Hematopoietic multipotent progenitor cell treated with erythropoietin and hydrocortisone succinate and interleukin-3 and kit ligand, for 15 days (in vitro differentiated cells): Measurements from ENCODE around the gene OR6V1.
"Not testable (repeated sequence)": the region's sequence is repeated elsewhere in the genome, so short reads cannot be mapped to it uniquely, and the experiment has no call there.

Experiments
- DNase-seq: peaks from one replicate; pipeline ENCODE4 v3.0.0-alpha.2; 2015; ENCODE audit warnings: low spot score

Gene OR6V1

DNA sequence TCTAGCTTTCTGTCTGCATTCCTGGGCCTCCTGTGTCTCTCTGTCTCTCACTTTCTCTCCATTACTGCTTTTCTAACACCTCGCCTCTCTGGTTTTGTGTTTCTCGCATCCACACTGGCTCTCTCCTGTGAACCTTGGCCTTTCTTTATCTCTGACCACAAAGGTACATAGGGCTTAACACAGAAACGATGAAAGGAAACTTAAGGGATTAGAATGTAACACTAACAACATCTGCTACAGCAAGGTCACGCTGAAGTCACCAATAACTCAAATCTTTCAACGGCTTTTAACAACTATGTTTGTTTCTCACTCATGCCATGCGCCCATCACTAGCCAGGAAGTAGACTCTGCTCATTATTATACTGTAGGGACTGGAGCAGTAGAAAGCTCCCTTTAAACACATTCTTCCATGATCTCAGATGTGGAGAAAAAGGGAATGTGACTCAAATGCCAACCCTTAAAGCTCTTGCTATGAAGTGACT, 9.3 kb upstream of the OR6V1 start:
- no peak for DNase-seq

DNA sequence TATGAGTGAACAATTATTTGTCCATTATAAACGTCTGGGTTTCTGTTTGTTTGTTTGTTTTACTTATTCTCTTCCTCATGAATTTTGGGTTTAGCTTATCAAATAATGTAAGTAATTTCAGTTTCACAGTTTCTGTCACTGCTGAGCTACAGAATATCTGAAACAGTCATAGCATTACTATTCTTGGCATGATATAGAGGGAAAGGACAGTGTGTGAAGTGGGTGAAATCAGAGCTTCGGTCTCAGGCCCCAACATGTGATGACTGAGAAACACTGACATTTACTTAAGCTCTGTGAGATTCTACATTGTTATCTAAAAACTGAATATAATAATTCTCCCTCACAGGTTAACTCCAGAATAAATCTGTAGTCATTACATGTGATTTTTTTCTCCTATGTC, 8.8 kb upstream of the OR6V1 start:
- no peak for DNase-seq

DNA sequence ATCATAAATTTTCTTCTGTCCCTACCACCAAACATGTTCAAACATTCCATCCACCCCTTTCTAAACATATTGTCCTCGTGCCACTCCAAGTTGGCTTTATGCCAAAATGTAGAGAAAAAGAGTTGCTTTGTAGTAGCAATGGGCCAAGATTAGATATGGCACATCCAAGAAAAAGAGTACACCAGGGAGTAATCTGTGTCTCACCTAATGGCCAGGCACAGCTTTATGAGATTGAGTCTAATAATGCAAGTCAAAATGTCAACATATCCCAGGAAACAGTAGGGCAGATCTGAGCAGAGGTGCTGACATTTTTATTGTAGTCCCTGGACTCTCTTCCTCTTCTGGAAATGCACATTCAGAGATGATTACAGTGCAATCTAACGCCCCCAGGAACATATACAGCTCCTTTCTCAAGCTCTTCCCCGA, 5.7 kb upstream of the OR6V1 start:
- DNase-seq = no peak

DNA sequence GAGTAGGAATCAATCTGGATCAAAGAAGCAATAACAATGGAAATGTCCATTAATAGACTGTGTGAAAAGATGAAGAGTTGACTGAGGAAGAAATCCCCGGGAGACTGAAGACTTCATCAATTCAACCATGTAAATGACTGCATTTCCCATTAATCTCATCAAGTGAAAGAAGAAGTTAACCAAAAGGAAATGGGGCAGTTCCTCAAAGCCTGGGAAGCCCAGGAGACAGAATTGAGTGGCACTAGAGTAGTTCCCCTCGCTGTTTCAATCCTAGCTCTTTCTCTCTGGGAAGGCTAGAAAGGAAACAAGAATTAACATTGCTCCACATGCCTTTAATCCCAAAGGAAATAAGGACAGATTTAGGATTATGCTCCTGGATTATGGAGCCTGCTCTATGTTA, 4.8 kb upstream of the OR6V1 start:
- DNase-seq = no peak

DNA sequence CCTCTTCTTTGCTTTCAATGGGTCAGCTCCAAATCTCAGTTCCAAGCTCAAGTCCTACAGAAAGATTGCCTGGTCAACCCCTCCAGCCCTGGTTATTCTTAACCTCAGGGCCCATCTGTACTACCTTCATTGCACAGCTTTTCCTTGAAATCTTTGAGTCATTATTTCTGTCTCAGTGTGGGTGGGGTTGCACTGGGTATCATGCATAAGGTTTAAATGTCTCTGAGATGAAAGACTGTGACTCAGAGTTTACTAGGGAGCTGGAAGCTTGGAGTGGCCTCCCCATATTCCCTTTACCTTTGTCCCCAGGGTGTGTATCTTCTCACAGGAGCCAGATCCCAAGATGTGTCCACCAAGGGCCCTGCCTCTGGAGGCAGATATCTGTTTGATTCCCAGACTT, 3.3 kb upstream of the OR6V1 start:
- no peak for DNase-seq

DNA sequence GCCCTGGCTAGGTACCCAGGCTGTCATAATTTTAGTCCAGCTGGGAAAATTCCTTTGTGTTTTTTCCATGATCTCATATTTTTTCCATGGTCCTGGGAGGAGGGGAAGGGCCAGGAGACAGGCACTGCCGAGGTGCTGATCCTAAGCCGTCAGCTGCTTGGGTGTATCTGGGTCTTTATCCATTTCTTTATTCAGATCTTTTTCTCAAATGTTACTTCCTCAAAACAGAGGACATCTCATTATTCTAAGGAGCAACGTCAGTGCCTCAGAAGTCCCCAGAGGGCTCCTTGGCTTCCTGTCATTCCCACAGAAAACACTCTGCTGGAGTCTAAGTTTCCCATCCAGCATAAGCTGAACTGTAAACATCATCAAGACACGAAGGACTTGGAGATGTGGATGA, 2.8 kb upstream of the OR6V1 start:
- no peak for DNase-seq

DNA sequence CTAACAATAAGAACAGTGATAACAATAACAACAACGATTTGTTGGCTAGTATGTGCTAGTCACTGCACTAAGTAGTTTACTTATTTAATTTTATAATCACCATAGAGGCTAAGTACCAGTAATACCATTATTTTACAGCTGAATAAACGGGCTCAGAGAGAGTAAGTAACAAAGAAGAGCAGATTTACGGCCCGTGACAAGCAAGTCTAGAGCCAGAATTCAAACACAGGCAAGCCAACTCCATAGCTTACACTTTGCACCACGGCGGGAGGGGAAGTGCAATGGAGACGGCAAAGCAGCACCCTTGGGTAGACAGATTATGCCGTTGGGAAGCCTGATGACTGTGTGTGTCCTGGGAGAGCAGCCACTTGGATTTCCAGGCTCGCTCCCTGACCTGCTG, 1.2 kb upstream of the OR6V1 start:
- no peak for DNase-seq

DNA sequence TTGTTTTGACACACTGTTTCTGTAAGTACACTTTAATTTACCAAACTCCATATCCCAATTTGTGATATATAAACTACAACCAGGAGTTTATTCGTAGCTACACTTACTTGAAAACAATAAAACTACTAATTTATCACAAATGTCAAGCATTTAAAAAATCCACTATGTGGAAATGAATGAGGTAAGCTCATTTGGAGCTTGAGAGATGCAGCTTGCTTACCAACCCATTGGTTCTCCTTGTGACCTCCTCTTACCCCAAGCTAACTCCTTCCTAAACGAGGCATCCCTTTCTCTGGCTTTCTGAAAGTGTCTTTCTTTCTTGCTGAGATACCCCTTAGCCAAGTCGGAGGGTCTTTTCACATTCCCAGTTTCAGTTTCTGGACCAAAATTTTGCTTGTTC, 2.5 kb downstream of the OR6V1 start:
- no peak for DNase-seq

DNA sequence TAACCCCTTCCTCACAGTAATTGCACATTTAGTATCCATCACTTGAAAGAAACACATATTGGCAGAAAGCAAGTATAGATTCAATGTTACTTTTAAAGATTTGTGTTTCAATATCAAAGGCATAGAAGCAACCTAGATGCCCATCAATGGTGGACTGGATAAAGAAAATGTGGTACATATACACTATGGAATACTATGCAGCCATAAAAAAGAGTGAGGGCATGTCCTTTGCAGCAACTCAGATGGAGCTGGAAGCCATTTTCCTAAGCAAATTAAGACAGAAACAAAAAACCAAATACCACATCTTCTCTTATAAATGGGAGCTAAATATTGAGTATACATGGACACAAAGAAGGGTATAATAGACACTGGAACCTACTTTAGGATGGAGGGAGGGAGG, 3.6 kb downstream of the OR6V1 start:
- no peak for DNase-seq

DNA sequence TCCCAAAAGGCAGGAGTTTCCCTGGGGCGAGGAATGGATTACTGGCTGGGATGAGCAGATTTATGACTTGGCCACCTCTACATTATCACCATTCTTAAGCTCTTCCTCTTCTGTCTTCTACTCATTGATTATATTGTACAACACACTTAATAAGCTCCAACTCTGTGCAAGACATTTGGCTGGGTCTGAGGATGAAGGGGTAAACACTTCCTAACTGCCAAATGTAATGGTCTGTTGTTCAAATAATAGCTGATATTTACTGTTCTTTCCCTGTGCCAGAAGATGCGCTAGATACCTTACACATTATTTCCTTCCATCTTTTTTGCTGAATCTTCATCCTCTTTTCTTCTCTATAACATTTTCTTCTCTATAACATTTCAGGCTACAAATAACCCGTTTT, 11.6 kb downstream of the OR6V1 start:
- no peak for DNase-seq

DNA sequence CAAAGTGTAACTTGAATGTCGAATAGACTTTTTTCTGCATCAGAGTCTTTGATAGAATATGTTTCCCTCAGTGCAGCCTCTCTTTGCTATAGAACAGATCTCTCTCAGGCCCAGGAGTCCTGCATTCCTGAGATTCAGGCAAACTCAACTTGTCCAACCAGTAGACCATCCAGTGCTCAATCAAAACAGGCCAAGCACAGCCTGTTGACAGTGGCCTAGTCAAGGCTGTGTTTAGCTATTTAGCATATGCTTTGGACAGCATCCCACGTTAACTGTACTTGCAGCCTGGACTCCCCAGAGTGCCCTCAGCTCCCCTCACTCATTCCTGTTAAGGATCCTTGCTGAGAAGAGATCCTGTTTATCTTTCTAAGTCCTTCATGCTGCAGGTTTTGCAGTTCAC, 16.3 kb downstream of the OR6V1 start:
- no peak for DNase-seq

DNA sequence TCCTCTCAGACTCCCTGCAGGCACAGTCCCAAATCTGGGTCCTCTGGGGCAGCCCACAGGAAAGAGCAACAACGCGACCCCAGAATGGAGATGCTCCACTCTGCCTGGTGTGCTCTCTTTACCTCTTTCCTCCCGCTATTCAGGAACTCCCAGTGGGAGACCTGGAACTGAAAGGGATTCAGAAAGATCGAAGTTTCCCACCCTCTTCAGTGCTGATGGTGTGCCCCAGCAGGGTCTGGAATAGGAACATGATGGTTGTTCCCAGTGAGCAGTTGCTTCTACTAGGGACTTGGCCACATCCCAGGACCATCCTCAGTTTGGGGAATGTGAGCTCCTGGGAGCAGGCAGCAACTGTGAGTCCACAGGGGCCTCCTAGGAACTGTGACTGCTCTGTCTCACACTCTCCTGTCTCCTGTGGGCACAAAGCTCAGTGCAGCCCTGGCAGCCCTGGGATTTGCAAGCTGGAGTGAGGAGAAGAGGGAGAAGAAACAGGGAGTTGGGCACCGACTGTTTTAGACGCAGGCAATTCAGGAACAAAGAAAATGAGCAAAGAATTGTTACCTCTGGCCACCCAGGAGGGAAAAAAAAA, 17.9 kb downstream of the OR6V1 start:
- no peak for DNase-seq

DNA sequence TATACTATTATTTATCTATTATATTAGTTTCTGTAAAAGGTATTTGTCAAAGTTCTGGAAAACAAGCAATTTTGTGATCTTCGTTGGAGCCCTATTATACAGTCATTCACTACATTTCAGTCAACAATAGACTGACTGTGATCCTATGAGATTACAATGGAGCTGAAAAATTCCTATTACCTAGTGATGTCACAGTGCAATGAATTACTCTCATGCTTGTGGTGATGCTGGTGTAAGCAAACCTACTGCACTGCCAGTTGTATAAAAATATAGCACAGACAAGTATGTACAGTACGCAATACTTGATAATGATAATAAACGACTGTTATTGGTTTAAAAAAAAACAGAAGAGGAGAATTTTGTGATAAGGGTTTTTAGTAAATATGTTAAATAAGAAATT, 21.4 kb downstream of the OR6V1 start:
- no peak for DNase-seq

DNA sequence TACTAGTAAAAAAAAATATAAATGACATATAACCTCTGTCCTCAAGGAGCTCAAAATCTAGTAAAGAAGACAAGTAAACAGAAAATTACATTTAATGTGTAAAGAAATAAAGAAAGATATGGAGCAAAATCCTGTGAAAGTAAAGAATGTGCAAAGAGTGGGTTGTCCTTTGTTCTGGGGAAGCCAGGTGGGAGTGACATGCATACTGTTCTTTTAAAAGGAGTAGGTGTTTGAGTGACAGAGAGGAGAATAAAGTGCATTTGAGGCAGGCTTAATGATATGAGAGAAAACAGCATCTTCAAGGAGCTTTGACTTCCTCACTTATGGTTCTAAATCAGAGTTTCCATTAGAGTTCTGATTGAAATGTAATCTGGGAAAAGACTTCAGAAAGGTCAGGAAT, 22.0 kb downstream of the OR6V1 start:
- DNase-seq = no peak

DNA sequence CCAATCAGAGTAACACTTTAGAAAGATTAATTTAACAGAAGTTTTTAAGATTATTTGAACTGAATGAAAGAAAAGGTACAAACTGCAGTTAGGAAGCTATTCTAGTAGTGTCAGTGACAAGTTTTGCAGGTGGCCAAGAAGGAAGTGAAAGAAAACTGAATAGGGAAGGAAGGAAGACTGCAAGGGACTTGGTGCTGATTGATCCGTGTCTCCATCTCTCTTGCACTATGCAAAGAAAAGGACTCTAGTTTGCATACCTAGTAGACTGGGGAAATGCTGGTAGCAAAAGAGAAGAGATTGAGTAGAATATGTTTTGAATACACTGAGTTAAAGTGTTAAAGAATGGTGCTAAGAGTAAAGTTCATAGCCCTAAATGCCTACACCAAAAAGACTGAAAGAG, 33.0 kb downstream of the OR6V1 start:
- no peak for DNase-seq

DNA sequence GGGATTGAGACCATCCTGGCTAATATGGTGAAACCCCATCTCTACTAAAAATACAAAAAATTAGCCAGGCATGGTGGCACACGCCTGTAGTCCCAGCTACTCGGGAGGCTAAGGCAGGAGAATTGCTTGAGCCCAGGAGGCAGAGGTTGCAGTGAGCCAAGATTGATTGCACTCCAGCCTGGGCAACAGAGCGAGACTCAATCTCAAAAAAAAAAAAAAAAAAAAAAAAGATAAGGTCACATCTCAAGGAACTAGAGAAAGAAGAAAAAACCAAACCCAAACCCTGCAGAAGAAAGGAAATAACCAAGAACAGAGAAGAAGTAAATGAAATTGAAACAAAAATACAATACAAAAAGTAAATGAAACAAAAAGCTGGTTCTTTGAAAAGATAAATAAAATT, 33.5 kb downstream of the OR6V1 start:
- not testable (repeated sequence) for DNase-seq

DNA sequence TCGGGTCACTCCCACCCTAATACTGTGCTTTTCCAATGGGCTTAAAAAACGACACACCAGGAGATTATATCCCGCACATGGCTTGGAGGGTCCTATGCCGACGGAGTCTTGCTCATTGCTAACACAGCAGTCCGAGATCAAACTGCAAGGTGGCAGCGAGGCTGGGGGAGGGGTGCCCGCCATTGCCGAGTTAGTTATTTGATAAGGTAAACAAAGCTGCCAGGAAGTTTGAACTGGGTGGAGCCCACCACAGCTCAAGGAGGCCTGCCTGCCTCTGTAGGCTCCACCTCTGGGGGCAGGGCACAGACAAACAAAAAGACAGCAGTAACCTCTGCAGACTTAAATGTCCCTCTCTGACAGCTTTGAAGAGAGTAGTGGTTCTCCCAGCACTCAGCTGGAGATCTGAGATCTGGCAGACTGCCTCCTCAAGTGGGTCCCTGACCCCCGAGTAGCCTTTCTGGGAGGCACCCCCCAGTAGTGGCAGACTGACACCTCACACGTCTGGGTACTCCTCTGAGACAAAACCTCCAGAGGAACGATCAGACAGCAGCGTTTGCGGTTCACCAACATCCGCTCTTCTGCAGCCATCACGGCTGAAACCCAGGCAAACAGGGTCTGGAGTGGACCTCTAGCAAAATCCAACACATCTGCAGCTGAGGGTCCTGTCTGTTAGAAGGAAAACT, 36.5 kb downstream of the OR6V1 start:
- not testable (repeated sequence) for DNase-seq

DNA sequence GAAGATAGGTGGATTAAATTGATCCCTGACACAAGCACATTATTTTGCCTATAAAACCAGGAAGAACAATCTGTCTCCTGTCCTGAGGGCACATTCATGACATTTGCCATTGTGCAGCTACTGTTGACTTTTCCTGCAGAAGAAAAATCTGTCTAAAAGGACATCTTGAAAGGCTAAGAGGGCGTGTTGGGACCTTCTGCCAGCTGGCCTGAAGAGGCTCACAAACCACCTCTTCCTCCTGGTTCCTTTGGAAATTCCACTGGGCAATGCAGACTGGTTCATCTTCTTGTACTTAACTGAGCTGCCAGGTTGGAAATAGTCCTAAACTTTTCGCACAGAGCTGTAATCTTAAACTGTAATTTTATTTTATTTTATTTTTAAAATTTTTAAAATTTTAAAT, 44.0 kb downstream of the OR6V1 start:
- DNase-seq = no peak

DNA sequence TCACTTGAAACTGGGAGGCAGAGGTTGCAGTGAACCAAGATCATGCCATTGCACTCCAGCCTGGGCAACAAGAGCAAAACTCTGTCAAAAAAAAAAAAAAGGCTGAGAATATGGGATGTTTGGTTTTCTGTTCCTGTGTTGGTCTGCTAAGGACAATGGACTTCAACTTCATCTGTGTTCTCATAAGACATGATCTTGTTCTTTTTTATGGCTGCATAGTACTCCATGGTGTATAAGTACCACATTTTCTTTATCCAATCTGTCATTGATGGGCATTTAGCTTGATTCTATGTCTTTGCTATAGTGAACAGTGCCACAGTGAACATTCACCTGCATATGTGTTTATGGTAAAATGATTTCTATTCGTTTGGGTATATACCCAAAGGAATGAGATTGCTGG, 47.4 kb downstream of the OR6V1 start:
- not testable (repeated sequence) for DNase-seq
